ENCODE results near the gene SIGLEC8. TPM values are rescaled to one million over a fixed set of nuclear protein-coding genes. Genes with fewer than 3 reads are reported as not detected.
"Not testable (repeated sequence)": the region's sequence is repeated elsewhere in the genome, so short reads cannot be mapped to it uniquely, and the experiment has no call there.

The SIGLEC8 gene
- total RNA-seq, 6 experiments from 2014 or later: 0.31 to 1.4 (median 0.71) TPM

- intact Hi-C loops (cut with DNase I): no loop called here
- ATAC-seq (no peak), DNase-seq (no peak)
- H3K27me3 ChIP-seq: no peaks in the 10 kb centered on the region
- H3K4me1 ChIP-seq: no peaks in the 10 kb centered on the region
- H3K4me3 ChIP-seq: no peak overlapping the region
- no peak overlapping the region for H3K27ac ChIP-seq
- no peaks in the 10 kb centered on the region for H3K9me3 ChIP-seq
- TF ChIP-seq CTCF (IDR thresholded peaks at IDR 0.05) (no peak), POLR2A (IDR thresholded peaks at IDR 0.05) (no peak)
- no peaks in the 10 kb centered on the region for H3K36me3 ChIP-seq
- WGBS (ENCODE audit: insufficient coverage, low coverage, low lambda C conversion rate, missing lambda C conversion rate): 10% methylated on average over 2 of the region's 3 CpGs
These were observed 45.6 kb upstream of the SIGLEC8 start for GRCh38 chr19:51503896-51504295.

GRCh38 chr19:51503286-51503817 is 45.1 kb upstream of the SIGLEC8 start:
- TF ChIP-seq CTCF (IDR thresholded peaks at IDR 0.05): no peak
- TF ChIP-seq POLR2A (IDR thresholded peaks at IDR 0.05): no peak
- H3K4me1 ChIP-seq: no peaks in the 10 kb centered on the region
- intact Hi-C loops (cut with DNase I): no loop called here
- no peaks in the 10 kb centered on the region for H3K27me3 ChIP-seq
- ATAC-seq (peak in 2 of 4 donors; percentile 25 to 40), DNase-seq (no peak)
- H3K36me3 ChIP-seq: no peaks in the 10 kb centered on the region
- no peak overlapping the region for H3K27ac ChIP-seq
- H3K9me3 ChIP-seq: no peaks in the 10 kb centered on the region
- H3K4me3 ChIP-seq: no peak overlapping the region
- WGBS (ENCODE audit: insufficient coverage, low coverage, low lambda C conversion rate, missing lambda C conversion rate): 45% methylated on average over 5 of the region's 5 CpGs

GRCh38 chr19:51501594-51502263 is 43.5 kb upstream of the SIGLEC8 start, which contains the start of gene SIGLEC12:
SIGLEC12 (minus strand) TSS chr19:51501800; CDS start chr19:51501733, 67 bp downstream.
- Histone ChIP-seq H3K27me3 (no peaks in the 10 kb centered on the region), H3K4me1 (no peaks in the 10 kb centered on the region), H3K4me3 (no peak within 1 kb of the TSS), H3K27ac (no peak within 1 kb of the TSS), H3K9me3 (no peaks in the 10 kb centered on the region), H3K36me3 (no peaks in the 10 kb centered on the region)
- peak in 2 of 3 donors; percentile 43 to 59 for DNase-seq
- TF ChIP-seq CTCF (IDR thresholded peaks at IDR 0.05) (no peak), POLR2A (IDR thresholded peaks at IDR 0.05) (no peak)
- intact Hi-C loops (cut with DNase I): no loop called here
- 36% methylated on average over 8 of the region's 12 CpGs for WGBS (ENCODE audit: insufficient coverage, low coverage, low lambda C conversion rate, missing lambda C conversion rate)
- ATAC-seq: peak; percentile 38 to 77 (median 65)

GRCh38 chr19:51500931-51501330 is 42.7 kb upstream of the SIGLEC8 start:
- H3K36me3 ChIP-seq; H3K9me3 ChIP-seq; H3K27ac ChIP-seq; DNase-seq; H3K4me3 ChIP-seq; H3K4me1 ChIP-seq; H3K27me3 ChIP-seq; intact Hi-C loops (cut with DNase I): not testable (repeated sequence)
- 41% methylated on average over 4 of the region's 8 CpGs for WGBS (ENCODE audit: insufficient coverage, low coverage, low lambda C conversion rate, missing lambda C conversion rate)
- ATAC-seq: peak in 2 of 4 donors; percentile 17 to 24

GRCh38 chr19:51497666-51498065 is 39.4 kb upstream of the SIGLEC8 start:
- H3K4me1 ChIP-seq: no peaks in the 10 kb centered on the region
- no peak overlapping the region for H3K4me3 ChIP-seq
- H3K27me3 ChIP-seq: no peaks in the 10 kb centered on the region
- H3K36me3 ChIP-seq: no peaks in the 10 kb centered on the region
- intact Hi-C loops (cut with DNase I): no loop called here
- no peaks in the 10 kb centered on the region for H3K9me3 ChIP-seq
- 24% methylated on average over 2 of the region's 3 CpGs for WGBS (ENCODE audit: insufficient coverage, low coverage, low lambda C conversion rate, missing lambda C conversion rate)
- DNase-seq (no peak), ATAC-seq (no peak)
- TF ChIP-seq POLR2A (IDR thresholded peaks at IDR 0.05) (no peak), CTCF (IDR thresholded peaks at IDR 0.05) (no peak)
- H3K27ac ChIP-seq: no peak overlapping the region

Data from right lobe of liver (tissue), 6 donors.